Keratinocyte (primary cell): ENCODE results near the gene SHLD3. TPM values are rescaled to one million over a fixed set of nuclear protein-coding genes. Genes with fewer than 3 reads are reported as not detected.

Experiments used
- DNase-seq: peaks from one replicate; pipeline ENCODE4 v3.0.0-alpha.2; 2011; ENCODE audit warnings: low read depth, missing footprints, low spot score
- FAIRE-seq: peaks from 2 replicates; lab custom pipeline; 2011; peaks lifted over from hg19 to GRCh38; lab: Jason Lieb, UNC
- H2AFZ ChIP-seq: 2 replicates; pipeline ENCODE4 v1.6.0; 2012; ENCODE audit warnings: low read length, control low read depth, inconsistent platforms; ENCODE audit not compliant: control insufficient read depth
- H3K27ac ChIP-seq: 2 replicates; pipeline ENCODE4 v1.5.1; 2011; ENCODE audit warnings: low read length; ENCODE audit not compliant: control insufficient read depth, insufficient read depth
- H3K27me3 ChIP-seq: 3 replicates; pipeline ENCODE4 v1.6.0; 2011; ENCODE audit warnings: low read length; ENCODE audit not compliant: control insufficient read depth, insufficient read depth; ENCODE audit errors: extremely low read depth
- H3K36me3 ChIP-seq, 2 experiments: 2 replicates in 1 of 2; 3 replicates in 1 of 2; pipeline ENCODE4 v1.5.1; 2011; ENCODE audit warnings: low read length in 2 of 2, mild to moderate bottlenecking in 1 of 2; ENCODE audit not compliant: control insufficient read depth in 2 of 2, insufficient read depth in 2 of 2; ENCODE audit errors: extremely low read depth in 1 of 2
- H3K4me1 ChIP-seq: 3 replicates; pipeline ENCODE4 v1.5.1; 2011; ENCODE audit warnings: low read length; ENCODE audit not compliant: control insufficient read depth, insufficient read depth; ENCODE audit errors: extremely low read depth
- H3K4me2 ChIP-seq: 3 replicates; pipeline ENCODE4 v1.6.0; 2011; ENCODE audit warnings: low read depth, low read length; ENCODE audit not compliant: control insufficient read depth, insufficient read depth; ENCODE audit errors: extremely low read depth
- H3K4me3 ChIP-seq, 3 experiments: fragments of 200-600 bp in 1 of 3; sonication (generic) in 1 of 3; 2 replicates in 2 of 3; 3 replicates in 1 of 3; pipeline ENCODE4 v1.5.1; 2011 to 2016; ENCODE audit warnings: low read length in 3 of 3, mild to moderate bottlenecking in 3 of 3, control low read depth in 2 of 3, inconsistent platforms in 1 of 3, low read depth in 1 of 3, mixed read lengths in 1 of 3, mixed run types in 1 of 3, moderate library complexity in 1 of 3; ENCODE audit not compliant: control insufficient read depth in 2 of 3, insufficient read depth in 2 of 3; ENCODE audit errors: extremely low read depth in 1 of 3
- H3K79me2 ChIP-seq: 2 replicates; pipeline ENCODE4 v1.6.0; 2012; ENCODE audit warnings: low read length; ENCODE audit not compliant: control insufficient read depth, insufficient read depth
- H3K9ac ChIP-seq: 3 replicates; pipeline ENCODE4 v1.6.0; 2011; ENCODE audit warnings: low read length; ENCODE audit not compliant: control insufficient read depth, insufficient read depth; ENCODE audit errors: extremely low read depth
- H3K9me1 ChIP-seq: 3 replicates; pipeline ENCODE4 v1.6.0; 2011; ENCODE audit warnings: low read length; ENCODE audit not compliant: control insufficient read depth, insufficient read depth; ENCODE audit errors: extremely low read depth
- H3K9me3 ChIP-seq: 2 replicates; pipeline ENCODE4 v1.5.1; 2012; ENCODE audit warnings: low read depth, low read length; ENCODE audit not compliant: control insufficient read depth
- H4K20me1 ChIP-seq: 3 replicates; pipeline ENCODE4 v1.6.0; 2011; ENCODE audit warnings: low read length; ENCODE audit not compliant: control insufficient read depth, insufficient read depth; ENCODE audit errors: extremely low read depth
- CTCF ChIP-seq, 3 experiments: IDR thresholded peaks in 1 of 3; conservative IDR thresholded peaks in 1 of 3; optimal IDR thresholded peaks in 1 of 3; 2 replicates in 2 of 3; 3 replicates in 1 of 3; pipeline versions ENCODE3 to v1.5.1; 2011; ENCODE audit warnings: low read length in 3 of 3, mild to moderate bottlenecking in 3 of 3, moderate library complexity in 2 of 3, control low read depth in 1 of 3, inconsistent platforms in 1 of 3; ENCODE audit not compliant: insufficient read depth in 2 of 3; ENCODE audit errors: extremely low read depth in 1 of 3
- EZH2 ChIP-seq: IDR thresholded peaks from one replicate; pipeline ENCODE4 v1.6.1; 2012; ENCODE audit warnings: inconsistent platforms, mild to moderate bottlenecking, low read length, moderate library complexity
- dilution Hi-C: fragments of 300-500 bp; cut with MboI; formaldehyde crosslinking; loops from one replicate; pipeline ENCODE4 v1.7.0; 2020; ENCODE audit warnings: low sequenced_read_pairs; ENCODE audit not compliant: extremely low pct_ligation_motif_present
- polyA plus RNA-seq, 5 experiments: library from polyadenylated mRNA; depleted of rRNA in 3 of 5; stranded (reverse) in 3 of 5; stranded (forward) in 1 of 5; unstranded in 1 of 5; fragments of >200 nt; gene quantifications; 1 replicate in 1 of 5; 2 replicates in 3 of 5; 3 replicates in 1 of 5; pipeline versions ENCODE4 v1.2.1 to v1.2.3, GENCODE V29; 2011 to 2012; ENCODE audit warnings: missing spikeins in 2 of 5, low read depth in 1 of 5, low replicate concordance in 1 of 5

Gene SHLD3
- polyA plus RNA-seq, 1 donor (not counting 4 experiments of a cell fraction or from before 2014, with no cell fraction given): 3.6 TPM

GRCh38 chr5:65640240-65640639, 15.4 kb downstream of the SHLD3 start:
- no peaks in the 10 kb centered on the region for H3K9me3 ChIP-seq
- H3K4me3 ChIP-seq: no peak overlapping the region
- no peak overlapping the region for H3K4me2 ChIP-seq
- H3K9me1 ChIP-seq: no peaks in the 10 kb centered on the region
- H3K9ac ChIP-seq: no peak overlapping the region
- H2AFZ ChIP-seq: no peak overlapping the region
- no peak overlapping the region for H3K27ac ChIP-seq
- no peak for DNase-seq
- no peak for FAIRE-seq
- H3K79me2 ChIP-seq: no peaks in the 10 kb centered on the region
- dilution Hi-C loops: no loop called here
- no peak for TF ChIP-seq CTCF (optimal IDR thresholded peaks at IDR 0.05 in 1 of 3, IDR thresholded peaks at IDR 0.05 in 1 of 3, conservative IDR thresholded peaks at IDR 0.05 in 1 of 3; ENCODE audit: extremely low read depth in 1 of 3, insufficient read depth in 2 of 3, low read length in 3 of 3)
- no peak for TF ChIP-seq EZH2
- no peaks in the 10 kb centered on the region for H3K4me1 ChIP-seq
- H4K20me1 ChIP-seq: no peaks in the 10 kb centered on the region
- no peaks in the 10 kb centered on the region for H3K27me3 ChIP-seq
- H3K36me3 ChIP-seq: peaks cover 4 to 8% of the 10 kb centered on the region in 2 experiments

GRCh38 chr5:65646938-65647337, 22.1 kb downstream of the SHLD3 start:
- no peak overlapping the region for H2AFZ ChIP-seq
- FAIRE-seq (no peak), DNase-seq (no peak)
- H3K4me2 ChIP-seq: no peak overlapping the region
- dilution Hi-C loops: no loop called here
- H3K9ac ChIP-seq: no peak overlapping the region
- no peaks in the 10 kb centered on the region for H3K9me3 ChIP-seq
- H3K79me2 ChIP-seq: no peaks in the 10 kb centered on the region
- H3K27me3 ChIP-seq: no peaks in the 10 kb centered on the region
- no peaks in the 10 kb centered on the region for H4K20me1 ChIP-seq
- no peak overlapping the region for H3K27ac ChIP-seq
- H3K36me3 ChIP-seq: no peaks in the 10 kb centered on the region
- no peak overlapping the region for H3K4me3 ChIP-seq
- H3K9me1 ChIP-seq: no peaks in the 10 kb centered on the region
- H3K4me1 ChIP-seq: no peaks in the 10 kb centered on the region
- TF ChIP-seq CTCF (optimal IDR thresholded peaks at IDR 0.05 in 1 of 3, IDR thresholded peaks at IDR 0.05 in 1 of 3, conservative IDR thresholded peaks at IDR 0.05 in 1 of 3; ENCODE audit: extremely low read depth in 1 of 3, insufficient read depth in 2 of 3, low read length in 3 of 3) (no peak), EZH2 (no peak)
